AG09319 (cell line): Measurements from ENCODE around the gene CFAP99.

Experiments
- DNase-seq: peaks from one replicate; pipeline ENCODE4 v3.0.0-alpha.2; 2010; ENCODE audit warnings: low read depth; ENCODE audit errors: extremely low read depth
- CTCF ChIP-seq: IDR thresholded peaks from 2 replicates; pipeline ENCODE4 v1.5.1; 2011; ENCODE audit warnings: low read depth, mild to moderate bottlenecking, inconsistent platforms, low read length, moderate library complexity

The CFAP99 gene

GRCh38 chr4:2412534-2412884, 6.2 kb upstream of the CFAP99 start:
- TF ChIP-seq CTCF: no peak
- no peak for DNase-seq

- peak; percentile 62 for DNase-seq
- peak; percentile 65 for TF ChIP-seq CTCF
Measured at GRCh38 chr4:2412885-2413716, 5.7 kb upstream of the CFAP99 start.

- no peak for DNase-seq
- no peak for TF ChIP-seq CTCF
Measured at GRCh38 chr4:2413821-2414610, 4.7 kb upstream of the CFAP99 start.

GRCh38 chr4:2415213-2415612, 3.5 kb upstream of the CFAP99 start:
- no peak for TF ChIP-seq CTCF
- DNase-seq: no peak

- DNase-seq: no peak
- TF ChIP-seq CTCF: no peak
Measured at GRCh38 chr4:2415881-2416563, 2.7 kb upstream of the CFAP99 start.

- DNase-seq: no peak
- TF ChIP-seq CTCF: no peak
Measured at GRCh38 chr4:2416564-2417225, 2.1 kb upstream of the CFAP99 start.
